Breast epithelium (tissue), 4 donors: Measurements from ENCODE around the gene PPA2. TPM values are rescaled to one million over a fixed set of nuclear protein-coding genes. Genes with fewer than 3 reads are reported as not detected.

Source experiments
- DNase-seq, 2 donors: peaks; one replicate each; pipeline ENCODE4 v3.0.0-alpha.2; 2019; ENCODE audit warnings: low spot score in 2 of 2
- H3K27ac ChIP-seq, 2 donors: fragments of 200-600 bp; sonication (generic) in 1 of 2; one replicate each; pipeline ENCODE4 v1.5.1; 2016 to 2019; ENCODE audit warnings: mild to moderate bottlenecking in 1 of 2
- H3K27me3 ChIP-seq, 2 donors: fragments of 200-600 bp; sonication (generic) in 1 of 2; one replicate each; pipeline versions ENCODE4 v1.5.1 to v1.6.0; 2017 to 2019; ENCODE audit warnings: control low read depth in 1 of 2, mild to moderate bottlenecking in 1 of 2
- H3K36me3 ChIP-seq: fragments of 200-600 bp; one replicate; pipeline ENCODE4 v1.5.1; 2019
- H3K4me1 ChIP-seq, 2 donors: fragments of 200-600 bp; sonication (generic); one replicate each; pipeline ENCODE4 v1.5.1; 2016 to 2019; ENCODE audit warnings: control low read depth in 1 of 2
- H3K4me3 ChIP-seq, 3 donors: fragments of 200-600 bp; sonication (generic); 1 replicate in 2 of 3; 2 replicates in 1 of 3; pipeline ENCODE4 v1.5.1; 2016 to 2019; ENCODE audit warnings: mild to moderate bottlenecking in 3 of 3, moderate library complexity in 2 of 3
- H3K9me3 ChIP-seq, 2 donors: fragments of 200-600 bp; sonication (generic) in 1 of 2; one replicate each; pipeline ENCODE4 v1.5.1; 2016 to 2019; ENCODE audit warnings: control low read depth in 1 of 2
- CTCF ChIP-seq, 3 donors: fragments of 450-650 bp; IDR thresholded peaks; one replicate each; pipeline ENCODE4 v1.5.1; 2016 to 2017; ENCODE audit warnings: antibody characterized with exemption in 3 of 3, mild to moderate bottlenecking in 3 of 3, moderate library complexity in 3 of 3
- POLR2A ChIP-seq: fragments of 450-650 bp; IDR thresholded peaks from one replicate; pipeline ENCODE4 v1.6.1; 2016; ENCODE audit warnings: antibody characterized with exemption, mild to moderate bottlenecking, moderate library complexity
- POLR2AphosphoS5 ChIP-seq, 3 donors: sonication (generic); formaldehyde crosslinking; IDR thresholded peaks; one replicate each; pipeline ENCODE4 v1.6.1; 2017; ENCODE audit warnings: antibody characterized with exemption in 3 of 3
- intact Hi-C: fragments of 100-400 bp; cut with DNase I; formaldehyde crosslinking; loops from one replicate; pipeline ENCODE4 v1.15.1; 2023; ENCODE audit warnings: low total_unique reads
- total RNA-seq, 3 donors: library from RNA; depleted of rRNA; stranded (reverse); fragments of >200 nt; gene quantifications; one replicate each; pipeline ENCODE4 v1.1.0, GENCODE V29; 2016

The PPA2 gene
- total RNA-seq, 3 donors from 2014 or later, result 70.9 to 175 (median 131) TPM

- no peak for DNase-seq
- no peak for TF ChIP-seq CTCF (IDR thresholded peaks at IDR 0.05)
- TF ChIP-seq POLR2A, result no peak
- TF ChIP-seq POLR2AphosphoS5 (IDR thresholded peaks at IDR 0.05), result no peak
- H3K4me1 ChIP-seq, result no peaks in the 10 kb centered on the region
- H3K9me3 ChIP-seq, result no peaks in the 10 kb centered on the region
- intact Hi-C loops, result no loop called here
- H3K36me3 ChIP-seq, result no peaks in the 10 kb centered on the region
- H3K27me3 ChIP-seq, result no peaks in the 10 kb centered on the region
- no peak overlapping the region for H3K27ac ChIP-seq
- no peak overlapping the region for H3K4me3 ChIP-seq
These were observed 99.8 kb downstream of the PPA2 start for GRCh38 chr4:105374071-105374470.

GRCh38 chr4:105373324-105373723 is 100.5 kb downstream of the PPA2 start:
- Histone ChIP-seq H3K4me3 (no peak overlapping the region), H3K9me3 (no peaks in the 10 kb centered on the region), H3K27me3 (no peaks in the 10 kb centered on the region), H3K4me1 (no peaks in the 10 kb centered on the region), H3K27ac (no peak overlapping the region), H3K36me3 (no peaks in the 10 kb centered on the region)
- TF ChIP-seq CTCF (IDR thresholded peaks at IDR 0.05) (no peak), POLR2AphosphoS5 (IDR thresholded peaks at IDR 0.05) (no peak), POLR2A (no peak)
- intact Hi-C loops, result no loop called here
- DNase-seq, result no peak

- intact Hi-C loops, result no loop called here
- Histone ChIP-seq H3K4me1 (no peaks in the 10 kb centered on the region), H3K27ac (no peak overlapping the region), H3K27me3 (no peaks in the 10 kb centered on the region), H3K4me3 (no peak overlapping the region), H3K36me3 (no peaks in the 10 kb centered on the region), H3K9me3 (peaks cover 0 to 8% of the 10 kb centered on the region in 2 donors)
- no peak for DNase-seq
- no peak for TF ChIP-seq POLR2A
- TF ChIP-seq CTCF (IDR thresholded peaks at IDR 0.05), result no peak
- TF ChIP-seq POLR2AphosphoS5 (IDR thresholded peaks at IDR 0.05), result no peak
These were observed 103.9 kb downstream of the PPA2 start for GRCh38 chr4:105369988-105370387.

GRCh38 chr4:105361053-105361452 is 112.8 kb downstream of the PPA2 start:
- H3K4me1 ChIP-seq, result no peaks in the 10 kb centered on the region
- H3K36me3 ChIP-seq, result no peaks in the 10 kb centered on the region
- H3K9me3 ChIP-seq, result peaks cover 0 to 3% of the 10 kb centered on the region in 2 donors
- no peak overlapping the region for H3K4me3 ChIP-seq
- intact Hi-C loops, result no loop called here
- TF ChIP-seq POLR2A, result no peak
- TF ChIP-seq POLR2AphosphoS5 (IDR thresholded peaks at IDR 0.05), result no peak
- no peak for TF ChIP-seq CTCF (IDR thresholded peaks at IDR 0.05)
- H3K27ac ChIP-seq, result no peak overlapping the region
- H3K27me3 ChIP-seq, result no peaks in the 10 kb centered on the region
- no peak for DNase-seq

- TF ChIP-seq POLR2AphosphoS5 (IDR thresholded peaks at IDR 0.05) (no peak), CTCF (IDR thresholded peaks at IDR 0.05) (no peak)
- intact Hi-C loops, result no loop called here
- no peak overlapping the region for H3K4me3 ChIP-seq
- no peak for DNase-seq
- no peaks in the 10 kb centered on the region for H3K36me3 ChIP-seq
- no peaks in the 10 kb centered on the region for H3K4me1 ChIP-seq
- no peaks in the 10 kb centered on the region for H3K27me3 ChIP-seq
- H3K27ac ChIP-seq, result no peak overlapping the region
- H3K9me3 ChIP-seq, result no peaks in the 10 kb centered on the region
These were observed 116.4 kb downstream of the PPA2 start for GRCh38 chr4:105357258-105357980.
